Neural cell (in vitro differentiated cells): ENCODE measurements around the gene ZNF862. TPM values are rescaled to one million over a fixed set of nuclear protein-coding genes. Genes with fewer than 3 reads are reported as not detected.

Experiments used
- H2AFZ ChIP-seq: fragments of 200-600, 300-800 bp; sonication (generic), shearing (Covaris generic); 2 replicates; pipeline ENCODE4 v1.6.0; 2014; ENCODE audit warnings: low read depth, mild to moderate bottlenecking, antibody characterized with exemption, low read length, moderate library complexity
- H3F3A ChIP-seq: fragments of 200-600 bp; shearing (Covaris generic); 2 replicates; pipeline ENCODE4 v1.6.1; 2016; ENCODE audit warnings: mild to moderate bottlenecking, moderate library complexity, mixed read lengths, antibody characterized with exemption, low read length; ENCODE audit not compliant: insufficient read depth, poor library complexity, severe bottlenecking
- H3K27ac ChIP-seq: fragments of 200-600, 300-800 bp; sonication (generic), shearing (Covaris generic); 2 replicates; pipeline ENCODE4 v1.5.1; 2014; ENCODE audit warnings: mild to moderate bottlenecking, low read length, moderate library complexity
- H3K27me3 ChIP-seq: fragments of 300-800, 200-600 bp; sonication (generic), shearing (Covaris generic); 2 replicates; pipeline ENCODE4 v1.6.0; 2014; ENCODE audit warnings: mild to moderate bottlenecking, low read depth, low read length, moderate library complexity; ENCODE audit not compliant: insufficient read depth
- H3K36me3 ChIP-seq: fragments of 300-800, 200-600 bp; sonication (generic), shearing (Covaris generic); 2 replicates; pipeline ENCODE4 v1.5.1; 2014; ENCODE audit warnings: mild to moderate bottlenecking, antibody characterized with exemption, low read length, moderate library complexity; ENCODE audit not compliant: insufficient read depth
- H3K4me2 ChIP-seq: fragments of 300-800, 200-600 bp; sonication (generic), shearing (Covaris generic); 2 replicates; pipeline ENCODE4 v1.6.0; 2014; ENCODE audit warnings: mild to moderate bottlenecking, low read length
- H3K4me3 ChIP-seq: fragments of 300-800, 200-600 bp; sonication (generic), shearing (Covaris generic); 2 replicates; pipeline ENCODE4 v1.5.1; 2014; ENCODE audit warnings: mild to moderate bottlenecking, low read length, moderate library complexity
- H3K79me2 ChIP-seq: fragments of 200-600 bp; shearing (Covaris generic); replicated peaks from 2 replicates; pipeline ENCODE4 v1.6.0; 2014; ENCODE audit warnings: mild to moderate bottlenecking, low read length, moderate library complexity; ENCODE audit not compliant: insufficient read depth
- H3K9ac ChIP-seq: fragments of 300-800, 200-600 bp; sonication (generic), shearing (Covaris generic); 2 replicates; pipeline ENCODE4 v1.6.1; 2016; ENCODE audit warnings: mild to moderate bottlenecking, low read length, mixed read lengths
- H3K9me2 ChIP-seq: fragments of 200-600 bp; shearing (Covaris generic); 2 replicates; pipeline ENCODE4 v1.6.1; 2016; ENCODE audit warnings: mild to moderate bottlenecking, low read length, mixed read lengths; ENCODE audit not compliant: insufficient read depth
- H3K9me3 ChIP-seq: fragments of 200-600, 300-800 bp; sonication (generic), shearing (Covaris generic); 2 replicates; pipeline ENCODE4 v1.6.1; 2016; ENCODE audit warnings: mild to moderate bottlenecking, mixed run types, low read length, moderate library complexity, mixed read lengths
- H4K20me1 ChIP-seq: fragments of 200-600 bp; shearing (Covaris generic); 2 replicates; pipeline ENCODE4 v1.6.1; 2016; ENCODE audit warnings: mild to moderate bottlenecking, mixed run types; ENCODE audit not compliant: insufficient read depth
- EP300 ChIP-seq: fragments of 450-650 bp; conservative IDR thresholded peaks from 2 replicates; pipeline ENCODE4 v1.6.1; 2014; ENCODE audit warnings: antibody characterized with exemption, mild to moderate bottlenecking, moderate library complexity; ENCODE audit not compliant: poor library complexity, severe bottlenecking
- EZH2 ChIP-seq: fragments of 200-600, 300-800 bp; shearing (Covaris generic), sonication (generic); IDR thresholded peaks from 2 replicates; pipeline ENCODE4 v1.6.1; 2014; ENCODE audit warnings: antibody characterized with exemption, low read length, borderline replicate concordance, mild to moderate bottlenecking; ENCODE audit not compliant: insufficient read depth, poor library complexity, severe bottlenecking
- MXI1 ChIP-seq: fragments of 450-650 bp; conservative IDR thresholded peaks from 2 replicates; pipeline ENCODE4 v1.6.1; 2014; ENCODE audit warnings: antibody characterized with exemption, mild to moderate bottlenecking; ENCODE audit not compliant: poor library complexity, severe bottlenecking
- POLR2AphosphoS5 ChIP-seq: IDR thresholded peaks from 2 replicates; pipeline ENCODE4 v1.6.1; 2012
- RAD21 ChIP-seq: fragments of 450-650 bp; conservative IDR thresholded peaks from 2 replicates; pipeline ENCODE4 v1.6.1; 2014; ENCODE audit warnings: antibody characterized with exemption, mild to moderate bottlenecking, moderate library complexity
- SMC3 ChIP-seq: fragments of 450-650 bp; conservative IDR thresholded peaks from 2 replicates; pipeline ENCODE4 v1.6.1; 2014; ENCODE audit warnings: antibody characterized with exemption, mild to moderate bottlenecking, moderate library complexity; ENCODE audit not compliant: poor library complexity
- TAF1 ChIP-seq: IDR thresholded peaks from 2 replicates; pipeline ENCODE4 v1.6.1; 2012; ENCODE audit warnings: low read depth
- polyA plus RNA-seq: library from polyadenylated mRNA; depleted of rRNA; stranded (reverse); fragments of >200 nt; gene quantifications from 2 replicates; pipeline ENCODE4 v1.2.3, GENCODE V29; 2014
- TF ChIP-seq, protein P1 (sequence below): IDR thresholded peaks from 2 replicates; pipeline ENCODE4 v1.6.1; 2012; ENCODE audit warnings: borderline replicate concordance
- TF ChIP-seq, protein P2 (sequence below): fragments of 450-650 bp; IDR thresholded peaks from 2 replicates; pipeline ENCODE4 v1.5.1; 2014; ENCODE audit warnings: antibody characterized with exemption, mild to moderate bottlenecking, moderate library complexity; ENCODE audit not compliant: poor library complexity, severe bottlenecking

Gene ZNF862
- polyA plus RNA-seq, 1 donor from 2014 or later, result 19.0 TPM

DNA sequence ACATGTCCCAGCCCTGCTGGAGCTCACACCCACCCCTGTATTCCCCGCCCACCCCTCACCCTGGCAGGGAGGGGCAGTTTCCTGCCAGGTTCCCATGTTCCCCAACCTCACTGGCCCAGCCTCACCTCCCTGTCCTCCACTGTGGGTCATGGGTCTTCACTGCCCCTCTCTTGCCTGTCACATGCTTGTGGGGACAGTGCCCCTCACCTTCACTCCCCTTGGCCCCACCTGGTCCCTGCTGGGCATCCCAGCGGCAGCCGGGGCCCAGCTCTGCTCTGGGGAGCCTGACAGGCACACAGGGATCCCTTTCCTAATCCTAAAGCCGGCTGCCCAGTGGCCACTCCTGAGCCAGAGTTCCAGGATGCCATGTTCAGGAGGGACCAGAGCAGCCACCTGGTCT, 21.4 kb upstream of the ZNF862 start:
- Histone ChIP-seq H3K27ac (no peak overlapping the region), H3F3A (no peaks in the 10 kb centered on the region), H3K9me2 (no peaks in the 10 kb centered on the region), H4K20me1 (no peaks in the 10 kb centered on the region), H3K36me3 (no peaks in the 10 kb centered on the region), H3K9ac (no peak overlapping the region), H3K4me2 (no peak overlapping the region), H2AFZ (no peak overlapping the region), H3K79me2 (no peaks in the 10 kb centered on the region), H3K27me3 (no peaks in the 10 kb centered on the region), H3K4me3 (no peak overlapping the region), H3K9me3 (no peaks in the 10 kb centered on the region)
- TF ChIP-seq TAF1 (no peak), SMC3 (no peak), RAD21 (no peak), EP300 (no peak), MXI1 (no peak), POLR2AphosphoS5 (no peak), EZH2 (no peak)
- TF ChIP-seq, protein P1, sequence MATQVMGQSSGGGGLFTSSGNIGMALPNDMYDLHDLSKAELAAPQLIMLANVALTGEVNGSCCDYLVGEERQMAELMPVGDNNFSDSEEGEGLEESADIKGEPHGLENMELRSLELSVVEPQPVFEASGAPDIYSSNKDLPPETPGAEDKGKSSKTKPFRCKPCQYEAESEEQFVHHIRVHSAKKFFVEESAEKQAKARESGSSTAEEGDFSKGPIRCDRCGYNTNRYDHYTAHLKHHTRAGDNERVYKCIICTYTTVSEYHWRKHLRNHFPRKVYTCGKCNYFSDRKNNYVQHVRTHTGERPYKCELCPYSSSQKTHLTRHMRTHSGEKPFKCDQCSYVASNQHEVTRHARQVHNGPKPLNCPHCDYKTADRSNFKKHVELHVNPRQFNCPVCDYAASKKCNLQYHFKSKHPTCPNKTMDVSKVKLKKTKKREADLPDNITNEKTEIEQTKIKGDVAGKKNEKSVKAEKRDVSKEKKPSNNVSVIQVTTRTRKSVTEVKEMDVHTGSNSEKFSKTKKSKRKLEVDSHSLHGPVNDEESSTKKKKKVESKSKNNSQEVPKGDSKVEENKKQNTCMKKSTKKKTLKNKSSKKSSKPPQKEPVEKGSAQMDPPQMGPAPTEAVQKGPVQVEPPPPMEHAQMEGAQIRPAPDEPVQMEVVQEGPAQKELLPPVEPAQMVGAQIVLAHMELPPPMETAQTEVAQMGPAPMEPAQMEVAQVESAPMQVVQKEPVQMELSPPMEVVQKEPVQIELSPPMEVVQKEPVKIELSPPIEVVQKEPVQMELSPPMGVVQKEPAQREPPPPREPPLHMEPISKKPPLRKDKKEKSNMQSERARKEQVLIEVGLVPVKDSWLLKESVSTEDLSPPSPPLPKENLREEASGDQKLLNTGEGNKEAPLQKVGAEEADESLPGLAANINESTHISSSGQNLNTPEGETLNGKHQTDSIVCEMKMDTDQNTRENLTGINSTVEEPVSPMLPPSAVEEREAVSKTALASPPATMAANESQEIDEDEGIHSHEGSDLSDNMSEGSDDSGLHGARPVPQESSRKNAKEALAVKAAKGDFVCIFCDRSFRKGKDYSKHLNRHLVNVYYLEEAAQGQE, result no peak
- TF ChIP-seq, protein P2, sequence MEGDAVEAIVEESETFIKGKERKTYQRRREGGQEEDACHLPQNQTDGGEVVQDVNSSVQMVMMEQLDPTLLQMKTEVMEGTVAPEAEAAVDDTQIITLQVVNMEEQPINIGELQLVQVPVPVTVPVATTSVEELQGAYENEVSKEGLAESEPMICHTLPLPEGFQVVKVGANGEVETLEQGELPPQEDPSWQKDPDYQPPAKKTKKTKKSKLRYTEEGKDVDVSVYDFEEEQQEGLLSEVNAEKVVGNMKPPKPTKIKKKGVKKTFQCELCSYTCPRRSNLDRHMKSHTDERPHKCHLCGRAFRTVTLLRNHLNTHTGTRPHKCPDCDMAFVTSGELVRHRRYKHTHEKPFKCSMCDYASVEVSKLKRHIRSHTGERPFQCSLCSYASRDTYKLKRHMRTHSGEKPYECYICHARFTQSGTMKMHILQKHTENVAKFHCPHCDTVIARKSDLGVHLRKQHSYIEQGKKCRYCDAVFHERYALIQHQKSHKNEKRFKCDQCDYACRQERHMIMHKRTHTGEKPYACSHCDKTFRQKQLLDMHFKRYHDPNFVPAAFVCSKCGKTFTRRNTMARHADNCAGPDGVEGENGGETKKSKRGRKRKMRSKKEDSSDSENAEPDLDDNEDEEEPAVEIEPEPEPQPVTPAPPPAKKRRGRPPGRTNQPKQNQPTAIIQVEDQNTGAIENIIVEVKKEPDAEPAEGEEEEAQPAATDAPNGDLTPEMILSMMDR, result no peak

DNA sequence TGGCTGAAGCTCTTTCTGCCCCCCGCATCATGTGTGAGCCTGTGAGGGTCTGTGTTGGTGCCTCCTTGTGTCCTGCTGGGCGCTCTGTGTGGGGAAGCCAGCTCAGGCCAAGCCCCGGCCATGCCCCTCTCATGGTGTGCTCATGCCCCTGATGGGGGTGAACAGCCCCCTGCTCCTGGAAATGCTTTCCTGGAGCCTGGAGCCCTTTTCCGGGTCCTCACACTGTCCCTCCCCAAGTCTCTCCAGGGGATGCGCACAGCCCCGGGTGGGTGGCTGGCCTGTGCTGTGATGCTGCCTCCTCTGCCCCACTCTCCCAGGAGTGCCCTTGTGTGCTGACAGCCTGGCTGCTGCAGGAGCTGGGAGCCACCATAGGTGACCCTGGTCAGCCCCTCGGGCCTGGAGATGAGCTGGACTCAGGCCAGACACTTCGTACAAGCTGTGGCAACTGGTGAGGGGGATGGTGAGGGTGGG, 20.8 kb upstream of the ZNF862 start:
- Histone ChIP-seq H3K79me2 (no peaks in the 10 kb centered on the region), H3F3A (no peaks in the 10 kb centered on the region), H4K20me1 (no peaks in the 10 kb centered on the region), H3K4me3 (no peak overlapping the region), H3K36me3 (no peaks in the 10 kb centered on the region), H2AFZ (no peak overlapping the region), H3K4me2 (no peak overlapping the region), H3K9me2 (no peaks in the 10 kb centered on the region), H3K9ac (no peak overlapping the region), H3K27me3 (no peaks in the 10 kb centered on the region), H3K27ac (no peak overlapping the region), H3K9me3 (no peaks in the 10 kb centered on the region)
- no peak for TF ChIP-seq EZH2
- TF ChIP-seq, protein P2, result no peak
- TF ChIP-seq MXI1, result no peak
- no peak for TF ChIP-seq RAD21
- TF ChIP-seq SMC3, result no peak
- no peak for TF ChIP-seq POLR2AphosphoS5
- no peak for TF ChIP-seq EP300
- TF ChIP-seq, protein P1, result no peak
- TF ChIP-seq TAF1, result no peak
